GM18909 (cell line): ENCODE results near the gene KRT78.

Source experiments
- ATAC-seq: cut with Tn5 transposase; IDR thresholded peaks from one replicate; pipeline ENCODE4 v1.9.1; 2021; ENCODE audit warnings: mild to moderate bottlenecking; ENCODE audit not compliant: unreplicated experiment, poor library complexity

The KRT78 gene

GRCh38 chr12:52827499-52828090 is 21.2 kb downstream of the KRT78 start:
- no peak for ATAC-seq

DNA sequence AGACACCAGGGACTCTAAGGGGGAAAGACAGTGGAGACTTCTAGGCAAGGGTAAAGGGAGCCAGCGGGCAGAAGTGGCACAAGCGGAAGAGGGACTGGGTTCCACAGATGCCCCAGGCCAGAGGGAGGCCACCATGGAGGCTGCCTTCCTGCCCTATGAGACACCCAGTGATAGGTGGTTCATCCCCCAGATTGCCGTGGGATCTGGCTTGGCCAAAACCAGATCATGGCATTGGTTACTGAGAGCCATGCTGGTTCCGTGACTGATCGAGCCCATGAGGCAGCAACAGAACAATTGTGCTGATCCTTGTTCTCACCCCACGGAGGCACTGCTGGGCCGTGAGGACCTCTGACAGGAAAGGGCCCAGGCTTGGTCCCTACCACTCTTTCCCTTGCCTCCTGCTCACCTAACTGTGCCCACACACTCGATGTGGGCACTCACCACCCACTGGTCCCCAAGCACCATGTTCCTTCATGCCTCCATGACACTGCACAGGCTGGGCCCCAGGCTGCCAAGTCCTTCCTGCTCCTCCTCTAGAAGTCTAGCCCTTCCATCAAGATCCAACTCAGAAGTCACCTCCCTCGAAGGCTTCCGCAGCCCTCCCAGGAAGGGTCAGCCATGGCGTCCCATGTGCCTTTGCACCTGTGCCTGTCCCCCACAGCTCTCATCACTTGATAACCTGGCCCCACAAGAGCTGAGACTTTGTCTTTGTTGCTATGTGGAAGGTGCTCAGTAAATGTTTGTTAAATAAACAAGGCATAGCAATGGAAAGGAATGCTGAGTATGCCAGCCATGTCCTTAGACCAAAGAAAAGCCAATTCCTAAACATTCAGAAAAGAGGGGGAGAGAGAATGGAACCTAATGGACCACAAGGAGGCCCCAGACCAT is 21.9 kb downstream of the KRT78 start:
- ATAC-seq, result no peak

DNA sequence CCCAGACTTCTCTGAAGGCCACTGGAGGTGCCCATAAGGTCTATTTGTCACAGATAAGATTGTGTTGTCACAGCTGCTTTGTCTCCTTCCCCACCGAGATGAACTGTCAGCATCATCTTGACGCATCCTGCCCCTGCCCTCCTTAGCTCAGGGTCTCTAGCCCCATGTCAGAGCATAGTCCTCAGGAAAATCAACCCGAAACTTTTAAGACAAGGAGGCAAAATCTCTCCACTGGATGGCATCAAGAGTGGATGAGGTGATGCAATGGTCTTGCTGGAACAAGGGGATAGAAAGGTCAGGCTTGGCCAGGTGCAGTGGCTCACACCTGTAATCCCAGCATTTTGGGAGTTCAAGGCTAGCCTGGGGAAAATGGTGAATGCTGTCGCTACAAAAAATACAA is 22.8 kb downstream of the KRT78 start:
- no peak for ATAC-seq

DNA sequence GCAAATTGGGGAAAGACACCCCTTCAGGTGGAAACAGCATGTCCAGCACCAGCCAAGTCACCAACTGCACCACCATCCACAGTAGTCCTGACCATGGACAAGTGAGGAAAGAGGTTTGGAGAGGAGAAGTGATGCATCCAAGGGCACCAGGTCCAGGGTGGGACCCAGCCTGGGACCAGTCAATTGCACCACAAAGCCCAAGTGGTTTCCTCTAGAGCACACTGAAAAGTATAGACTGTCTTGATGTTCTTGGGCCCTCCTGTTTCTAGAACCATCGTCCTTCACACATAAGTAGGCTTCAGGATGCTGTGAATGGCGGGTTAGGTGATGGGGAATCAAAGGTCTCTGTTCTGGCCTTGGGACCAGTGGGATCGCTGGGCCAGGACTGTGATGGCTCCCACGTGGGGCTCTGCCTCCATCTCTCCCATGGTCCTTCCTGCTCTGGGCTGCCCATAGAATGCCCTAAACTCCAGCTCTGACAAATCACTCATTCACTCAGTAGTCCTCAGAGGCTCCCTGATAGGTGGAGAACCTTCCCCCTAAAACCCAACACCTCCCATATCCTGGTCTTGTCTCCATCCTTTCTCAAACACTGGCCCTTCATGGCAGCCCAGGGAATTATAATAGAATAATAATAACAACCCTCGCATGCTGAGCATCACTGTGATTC is 23.9 kb downstream of the KRT78 start:
- no peak for ATAC-seq

GRCh38 chr12:52823761-52824450 is 24.9 kb downstream of the KRT78 start:
- ATAC-seq, result no peak

- no peak for ATAC-seq
These were observed 25.9 kb downstream of the KRT78 start for GRCh38 chr12:52822771-52823510.

DNA sequence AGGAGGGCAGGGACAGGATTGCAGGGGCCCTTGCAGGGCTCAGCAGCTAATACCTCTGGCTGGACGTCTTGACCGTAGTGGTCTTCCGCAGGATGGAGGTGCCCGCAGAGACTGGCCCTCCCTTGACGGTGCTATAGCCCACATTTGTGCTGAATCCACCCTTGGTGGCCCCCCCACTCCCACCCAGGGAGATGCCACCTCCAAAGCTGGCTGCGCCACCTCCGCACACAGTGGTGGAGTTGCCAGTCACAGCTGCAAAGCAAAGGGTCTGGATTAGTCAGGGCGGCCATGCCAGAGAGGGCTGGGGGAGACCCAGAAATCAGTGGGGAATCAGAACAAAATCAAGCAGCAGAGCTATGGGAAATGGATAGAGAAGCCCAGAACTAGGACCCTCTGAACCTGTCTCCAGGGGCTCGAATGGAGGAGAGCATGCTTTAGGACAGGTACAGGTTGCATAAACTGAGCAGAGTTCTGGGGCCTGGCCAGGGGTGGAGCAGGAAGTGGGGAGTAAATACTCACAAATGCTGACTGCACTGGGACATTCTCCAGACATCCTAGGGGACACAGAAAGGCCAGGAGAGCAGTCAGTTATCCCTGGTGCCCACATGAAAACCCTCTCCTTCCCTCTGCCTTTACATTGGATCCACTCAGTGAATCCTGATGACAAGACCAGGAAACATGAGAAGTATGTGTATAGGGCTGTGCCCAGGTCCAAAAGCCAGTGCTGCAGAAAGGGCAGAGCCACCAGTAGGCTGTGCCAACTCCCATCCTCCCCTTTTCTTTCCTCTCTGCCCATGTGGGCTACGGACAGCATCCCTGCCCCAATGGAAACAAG is 26.8 kb downstream of the KRT78 start:
- no peak for ATAC-seq

- ATAC-seq, result no peak
These were observed 27.6 kb downstream of the KRT78 start for GRCh38 chr12:52821071-52821730.

DNA sequence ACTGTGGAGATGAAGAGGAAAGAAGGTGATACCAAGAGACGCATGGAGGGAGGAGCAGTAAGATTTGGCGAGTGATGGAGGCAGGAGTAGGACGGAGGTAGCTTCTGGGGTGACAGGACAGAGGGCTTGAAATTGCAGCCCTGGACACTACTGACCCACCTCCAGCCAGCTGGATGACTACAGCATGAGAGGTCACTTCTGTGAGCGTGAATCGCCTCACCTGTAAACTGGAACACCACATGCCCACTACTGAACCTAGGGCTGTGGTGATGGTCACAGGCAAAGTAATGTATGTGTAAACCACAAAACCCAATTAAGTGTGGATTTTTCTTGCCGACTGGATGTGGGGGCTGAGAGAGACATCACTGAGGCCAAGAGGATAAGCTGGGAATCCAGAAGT is 28.3 kb downstream of the KRT78 start:
- ATAC-seq, result no peak

DNA sequence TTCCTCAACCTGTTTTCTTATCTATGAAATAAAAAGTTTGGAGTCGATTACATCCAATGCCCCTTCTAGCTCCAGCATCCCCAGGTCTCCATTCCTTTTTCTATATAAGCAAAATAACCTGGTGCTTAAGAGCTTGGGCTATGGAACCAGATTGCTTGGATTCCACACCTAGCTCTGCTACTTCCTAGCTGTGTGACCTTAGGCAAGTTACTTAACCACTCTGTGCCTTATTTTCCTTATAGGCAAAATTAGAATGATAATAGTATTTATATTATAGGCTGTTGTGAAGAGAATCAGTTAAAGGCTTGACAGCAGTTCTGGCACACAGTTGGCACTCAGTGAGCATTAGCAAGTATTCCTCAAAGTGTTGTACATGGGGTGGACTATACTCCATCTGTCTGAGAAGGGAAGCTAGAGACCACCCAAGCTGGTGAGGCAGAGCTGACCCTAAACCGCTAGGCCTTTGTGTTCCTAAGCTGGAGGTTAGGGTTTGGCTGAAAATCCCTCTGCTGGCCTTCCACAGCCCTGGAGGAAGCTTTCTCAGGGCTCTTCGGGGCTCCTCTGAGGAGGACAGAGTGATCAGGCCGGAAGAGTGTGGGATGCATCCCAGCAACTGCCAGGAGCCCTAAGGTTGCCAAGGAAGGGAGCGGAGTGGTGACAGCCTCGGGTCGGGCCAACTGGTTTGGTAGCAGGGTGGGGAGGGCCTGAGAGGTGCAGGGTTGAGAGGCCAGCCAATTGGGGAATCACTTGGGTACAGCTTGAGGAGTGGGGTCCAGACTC is 28.9 kb downstream of the KRT78 start:
- ATAC-seq, result no peak

GRCh38 chr12:52818887-52819420 is 29.8 kb downstream of the KRT78 start:
- no peak for ATAC-seq

- no peak for ATAC-seq
These were observed 30.4 kb downstream of the KRT78 start for GRCh38 chr12:52818388-52818787.

GRCh38 chr12:52817699-52818238 is 31.0 kb downstream of the KRT78 start:
- no peak for ATAC-seq

DNA sequence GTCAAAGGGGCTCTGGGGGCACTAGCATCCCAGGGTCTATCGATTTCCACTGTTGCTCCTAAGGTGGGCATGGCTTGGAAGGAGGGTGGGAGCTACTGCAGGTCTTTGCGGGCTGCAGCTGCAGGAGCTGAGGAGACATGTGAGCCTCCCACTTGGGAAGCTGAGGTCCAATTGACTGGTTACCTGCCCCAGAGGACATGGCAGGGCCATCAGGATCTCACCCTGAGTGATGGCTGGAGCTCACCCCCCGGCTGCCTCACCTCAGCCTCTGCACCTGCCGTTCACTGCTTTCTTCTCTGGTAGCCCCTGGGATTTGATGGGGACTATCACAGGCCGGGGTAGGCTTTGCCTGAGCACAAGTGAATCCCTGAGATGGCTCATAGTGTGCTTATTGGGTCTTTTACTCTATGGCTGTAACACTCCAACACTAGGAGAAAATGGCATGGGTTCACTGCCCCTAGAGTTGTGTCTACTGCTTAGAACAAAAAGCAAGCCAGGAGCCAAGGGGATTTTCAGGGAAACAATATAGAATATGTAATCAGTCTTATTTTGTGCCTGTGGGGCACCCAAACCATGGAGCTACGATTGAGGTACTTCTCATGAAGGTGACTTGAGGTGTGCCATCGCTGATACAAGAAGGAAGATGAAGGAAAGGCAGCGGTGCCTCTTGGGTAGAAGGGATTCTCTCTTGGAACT is 31.6 kb downstream of the KRT78 start:
- ATAC-seq, result no peak

- no peak for ATAC-seq
These were observed 32.9 kb downstream of the KRT78 start for GRCh38 chr12:52815676-52816588.

DNA sequence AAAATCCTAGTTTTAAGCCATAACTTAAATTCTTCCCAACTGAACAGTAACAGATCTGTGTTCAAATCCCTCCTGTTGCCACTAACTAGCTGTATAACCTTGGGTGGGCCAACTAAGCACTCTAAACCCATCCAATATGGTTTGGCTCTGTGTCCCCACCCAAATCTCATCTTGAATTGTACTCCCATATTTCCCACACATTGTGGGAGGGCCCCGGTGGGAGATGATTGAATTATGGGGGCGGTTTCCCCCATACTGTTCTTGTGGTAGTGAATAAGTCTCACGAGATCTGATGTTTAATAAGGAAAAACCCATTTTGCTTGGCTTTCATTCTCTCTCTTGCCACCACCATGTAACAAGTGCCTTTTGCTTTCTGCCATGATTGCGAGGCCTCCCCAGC is 33.6 kb downstream of the KRT78 start:
- ATAC-seq, result no peak
